HG03460 (cell line): ENCODE results near the gene ZBTB20.

Experiments used
- ATAC-seq: cut with Tn5 transposase; IDR thresholded peaks from one replicate; pipeline ENCODE4 v1.9.1; 2021; ENCODE audit not compliant: unreplicated experiment

ZBTB20 gene

GRCh38 chr3:114498539-114499370 is 648.3 kb downstream of the ZBTB20 start:
- no peak for ATAC-seq

GRCh38 chr3:114496874-114497273 is 650.2 kb downstream of the ZBTB20 start:
- ATAC-seq, result no peak

GRCh38 chr3:114496466-114496865 is 650.6 kb downstream of the ZBTB20 start:
- no peak for ATAC-seq

- ATAC-seq, result no peak
Measured at GRCh38 chr3:114496021-114496434, 651.1 kb downstream of the ZBTB20 start.

GRCh38 chr3:114494498-114494897 is 652.6 kb downstream of the ZBTB20 start:
- no peak for ATAC-seq

- no peak for ATAC-seq
Measured at GRCh38 chr3:114490829-114491228, 656.3 kb downstream of the ZBTB20 start.

GRCh38 chr3:114487502-114487901 is 659.6 kb downstream of the ZBTB20 start:
- no peak for ATAC-seq

- no peak for ATAC-seq
Measured at GRCh38 chr3:114484919-114485318, 662.2 kb downstream of the ZBTB20 start.

- ATAC-seq, result no peak
Measured at GRCh38 chr3:114481113-114481512, 666.0 kb downstream of the ZBTB20 start.

- ATAC-seq, result no peak
Measured at GRCh38 chr3:114480442-114480841, 666.6 kb downstream of the ZBTB20 start.

GRCh38 chr3:114478801-114479200 is 668.3 kb downstream of the ZBTB20 start:
- ATAC-seq, result no peak

- no peak for ATAC-seq
Measured at GRCh38 chr3:114476511-114476910, 670.6 kb downstream of the ZBTB20 start.

- ATAC-seq, result no peak
Measured at GRCh38 chr3:114471478-114471877, 675.6 kb downstream of the ZBTB20 start.

GRCh38 chr3:114469070-114469469 is 678.0 kb downstream of the ZBTB20 start:
- ATAC-seq, result no peak

- no peak for ATAC-seq
Measured at GRCh38 chr3:114466816-114467215, 680.3 kb downstream of the ZBTB20 start.

GRCh38 chr3:114466251-114466650 is 680.8 kb downstream of the ZBTB20 start:
- ATAC-seq, result no peak

- ATAC-seq, result peak; percentile 79
Measured at GRCh38 chr3:114464548-114464947, 682.5 kb downstream of the ZBTB20 start.

- no peak for ATAC-seq
Measured at GRCh38 chr3:114462750-114463149, 684.3 kb downstream of the ZBTB20 start.

GRCh38 chr3:114460459-114460858 is 686.6 kb downstream of the ZBTB20 start:
- peak; percentile 57 for ATAC-seq

- ATAC-seq, result peak; percentile 66
Measured at GRCh38 chr3:114456742-114457141, 690.3 kb downstream of the ZBTB20 start.

GRCh38 chr3:114455432-114455831 is 691.7 kb downstream of the ZBTB20 start:
- no peak for ATAC-seq

- no peak for ATAC-seq
Measured at GRCh38 chr3:114454551-114455251, 692.4 kb downstream of the ZBTB20 start.
